Aorta (tissue), 5 donors: ENCODE measurements around the gene SLC26A11. TPM values are rescaled to one million over a fixed set of nuclear protein-coding genes. Genes with fewer than 3 reads are reported as not detected.
"Not testable (repeated sequence)": the region's sequence is repeated elsewhere in the genome, so short reads cannot be mapped to it uniquely, and the experiment has no call there.

ENCODE experiments used
- ATAC-seq: fragments of 200-7000 bp; cut with Tn5 transposase; one replicate; pipeline ENCODE4 v1.9.1; 2022; ENCODE audit warnings: moderate library complexity; ENCODE audit not compliant: low FRiP score
- DNase-seq, 2 donors: peaks; one replicate each; pipeline ENCODE4 v3.0.0-alpha.2; 2020
- H3K27ac ChIP-seq, 2 donors: one replicate each; pipeline ENCODE4 v1.5.1; 2013; ENCODE audit warnings: low read length in 2 of 2, mild to moderate bottlenecking in 2 of 2, moderate library complexity in 2 of 2, control low read depth in 1 of 2, inconsistent platforms in 1 of 2, low read depth in 1 of 2
- H3K27me3 ChIP-seq, 2 donors: one replicate each; pipeline ENCODE4 v1.6.1; 2013; ENCODE audit warnings: control low read depth in 1 of 2, low read length in 1 of 2, mild to moderate bottlenecking in 1 of 2, moderate library complexity in 1 of 2; ENCODE audit not compliant: insufficient read depth in 2 of 2, control insufficient read depth in 1 of 2
- H3K36me3 ChIP-seq, 2 donors: one replicate each; pipeline ENCODE4 v1.6.1; 2013; ENCODE audit warnings: control low read depth in 1 of 2, low read length in 1 of 2, mild to moderate bottlenecking in 1 of 2; ENCODE audit not compliant: insufficient read depth in 2 of 2, control insufficient read depth in 1 of 2
- H3K4me1 ChIP-seq, 2 donors: one replicate each; pipeline ENCODE4 v1.6.1; 2013; ENCODE audit warnings: low read length in 2 of 2, control low read depth in 1 of 2, mild to moderate bottlenecking in 1 of 2, moderate library complexity in 1 of 2; ENCODE audit not compliant: insufficient read depth in 2 of 2, control insufficient read depth in 1 of 2
- H3K4me3 ChIP-seq, 2 donors: one replicate each; pipeline ENCODE4 v1.5.1; 2013; ENCODE audit warnings: low read length in 2 of 2, control low read depth in 1 of 2, mild to moderate bottlenecking in 1 of 2
- H3K9me3 ChIP-seq: one replicate; pipeline ENCODE4 v1.6.1; 2013; ENCODE audit warnings: mild to moderate bottlenecking, low read length; ENCODE audit not compliant: control insufficient read depth
- WGBS, 2 donors: extraction: QIAGEN DNeasy Blood & Tissue Kit; methylation state at CpG; one replicate each; pipeline ENCODE4 v1.1.7; 2013; 5-methylcytosine and 5-hydroxymethylcytosine counted together
- intact Hi-C, 2 donors: fragments of 100-400 bp; cut with DNase I; formaldehyde crosslinking; loops; one replicate each; pipeline versions ENCODE4 v1.14.2 to v1.15.0; 2022
- polyA plus RNA-seq, 2 donors: library from polyadenylated mRNA; stranded (reverse); fragments of 200-250 nt; gene quantifications; one replicate each; pipeline ENCODE4 v1.2.3, GENCODE V29; 2013
- total RNA-seq, 2 donors: library from RNA; stranded (reverse); fragmentation: NEBNext Ultra II Directional; extraction: Animal tissue kit (Norgen Biotek cat#: 25700); gene quantifications; one replicate each; pipeline ENCODE4 v1.2.1, GENCODE V29; 2021
- donor health status: healthy with polysubstance abuse.
- donor health status: Bipolar disorder and iron deficiency.
- donor health status: DM: no; HTN: no; CAD: no.
- donor health status: DM: no; HTN: no; CAD: no.
- donor health status: DM: yes; HTN: yes; CAD: no.

The SLC26A11 gene
- total and polyA plus RNA-seq, 4 donors, result 7.3 to 34.0 (median 17.5) TPM

DNA sequence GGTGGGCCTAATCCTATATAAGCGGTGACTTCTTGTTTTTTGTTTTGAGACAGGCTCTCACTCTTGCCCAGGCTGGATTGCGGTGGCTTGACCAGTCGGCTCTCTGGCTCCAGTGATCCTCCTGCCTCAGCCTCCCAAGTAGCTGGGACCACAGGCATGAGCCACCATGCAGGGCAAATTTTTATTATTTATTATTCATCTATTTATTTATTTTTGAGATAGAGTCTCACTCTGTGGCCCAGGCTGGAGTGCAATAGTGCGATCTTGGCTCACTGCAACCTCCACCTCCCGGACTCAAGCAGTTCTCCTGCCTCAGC is 35.8 kb downstream of the SLC26A11 start:
- no peak overlapping the region for H3K27ac ChIP-seq
- no peaks in the 10 kb centered on the region for H3K4me1 ChIP-seq
- H3K36me3 ChIP-seq, result no peaks in the 10 kb centered on the region
- no peaks in the 10 kb centered on the region for H3K9me3 ChIP-seq
- DNase-seq (no peak), ATAC-seq (no peak)
- intact Hi-C loops, result loop anchor here in 1 of 2 donors (10.0 kb wide), 1 partner anchor 111 kb away; the partner anchor contains the start of gene EIF4A3
- 97 to 99% methylated on average over 5 of the region's 5 CpGs for WGBS, 2 donors
- no peaks in the 10 kb centered on the region for H3K27me3 ChIP-seq
- H3K4me3 ChIP-seq, result no peak overlapping the region

DNA sequence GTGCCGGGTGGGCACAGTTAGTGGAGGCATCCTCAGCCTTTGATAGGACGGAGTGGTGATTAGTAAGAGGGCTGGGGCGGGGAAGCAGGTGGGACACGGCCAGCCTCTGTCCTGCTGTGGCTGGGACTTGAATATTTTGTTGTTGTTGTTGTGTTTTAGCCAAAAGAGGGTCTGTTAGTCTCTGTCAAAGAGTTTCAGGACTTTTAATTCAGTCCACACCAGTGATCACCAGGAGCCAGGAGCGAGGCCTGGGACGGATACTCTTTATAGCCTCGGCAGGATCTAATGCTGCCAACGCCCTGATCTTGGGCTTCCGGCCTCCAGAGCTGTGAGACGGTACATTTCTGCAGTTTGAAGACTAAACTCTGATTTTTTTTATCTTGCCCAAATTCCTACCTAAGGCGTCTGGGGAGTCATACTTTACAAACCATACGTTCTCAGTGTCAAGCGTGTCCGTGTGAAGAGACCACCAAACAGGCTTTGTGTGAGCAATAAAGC is 37.5 kb downstream of the SLC26A11 start:
- Histone ChIP-seq H3K36me3 (no peaks in the 10 kb centered on the region), H3K4me1 (no peaks in the 10 kb centered on the region), H3K4me3 (no peak overlapping the region), H3K27ac (no peak overlapping the region), H3K27me3 (no peaks in the 10 kb centered on the region), H3K9me3 (no peaks in the 10 kb centered on the region)
- DNase-seq, result no peak
- ATAC-seq, result no peak
- WGBS, 2 donors, result 83 to 88% methylated on average over 14 of the region's 14 CpGs
- intact Hi-C loops, result loop anchor here in 1 of 2 donors (10.0 kb wide), 1 partner anchor 113 kb away; the partner anchor contains the start of gene EIF4A3

DNA sequence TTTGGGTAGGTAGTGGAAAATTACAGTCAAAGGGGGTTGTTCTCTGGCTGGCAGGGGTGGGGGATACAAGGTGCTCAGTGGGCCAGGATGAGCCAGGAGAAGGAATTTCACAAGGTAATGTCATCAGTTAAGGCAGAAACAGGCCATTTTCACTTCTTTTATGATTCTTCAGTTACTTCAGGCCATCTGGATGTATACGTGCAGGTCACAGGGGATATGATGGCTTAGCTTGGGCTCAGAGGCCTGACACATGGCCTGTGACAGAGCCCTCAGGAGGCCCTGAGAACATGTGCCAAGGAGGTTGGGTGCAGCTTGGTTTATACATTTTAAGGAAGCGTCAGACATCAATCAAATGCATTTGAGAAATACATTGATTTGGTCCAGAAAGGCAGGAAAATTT is 38.1 kb downstream of the SLC26A11 start:
- H3K9me3 ChIP-seq, H3K4me1 ChIP-seq, H3K36me3 ChIP-seq, DNase-seq, ATAC-seq, H3K27me3 ChIP-seq, H3K4me3 ChIP-seq, H3K27ac ChIP-seq: not testable (repeated sequence)
- 86 to 93% methylated on average over 2 of the region's 2 CpGs for WGBS, 2 donors
- intact Hi-C loops, result loop anchor here in 1 of 2 donors (10.0 kb wide), 1 partner anchor 113 kb away; the partner anchor contains the start of gene EIF4A3

GRCh38 chr17:80259457-80260068 is 39.3 kb downstream of the SLC26A11 start:
- H3K4me1 ChIP-seq, result no peaks in the 10 kb centered on the region
- no peaks in the 10 kb centered on the region for H3K36me3 ChIP-seq
- H3K27me3 ChIP-seq, result no peaks in the 10 kb centered on the region
- 37 to 42% methylated on average over 18 of the region's 18 CpGs for WGBS, 2 donors
- H3K27ac ChIP-seq, result peak overlapping the region in 1 of 2 donors; percentile 89
- DNase-seq, result no peak
- H3K4me3 ChIP-seq, result peak overlapping the region; percentile 51 to 74
- no peaks in the 10 kb centered on the region for H3K9me3 ChIP-seq
- no peak for ATAC-seq
- intact Hi-C loops, result loop anchor here in 1 of 2 donors (10.0 kb wide), 1 partner anchor 115 kb away; the partner anchor contains the start of gene EIF4A3

DNA sequence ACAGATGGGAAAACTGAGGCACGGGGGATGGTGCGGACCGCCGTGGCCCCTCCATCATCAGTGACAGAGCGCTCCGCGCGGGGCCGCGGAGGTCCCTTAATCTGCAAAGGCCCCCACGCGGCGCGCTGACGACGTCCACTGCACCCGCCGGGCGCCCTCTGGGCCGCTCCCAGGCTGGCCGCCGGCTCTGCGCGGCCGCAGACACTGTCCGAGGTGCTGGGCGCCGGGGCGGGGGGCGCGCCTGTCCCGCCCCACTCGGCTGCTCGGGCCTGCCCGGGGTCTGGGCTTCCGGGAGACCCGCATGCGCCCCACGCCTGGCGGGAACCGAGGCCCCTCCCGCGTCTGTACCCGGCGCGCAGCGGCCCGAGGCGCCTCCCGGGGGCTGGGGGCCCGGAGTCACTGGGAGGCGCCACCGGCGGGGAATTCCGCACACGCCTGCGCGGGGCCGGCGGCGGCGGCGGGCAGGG is 39.9 kb downstream of the SLC26A11 start:
- intact Hi-C loops, result no loop called here
- Histone ChIP-seq H3K36me3 (no peaks in the 10 kb centered on the region), H3K27me3 (no peaks in the 10 kb centered on the region), H3K4me3 (peak overlapping the region; percentile 51 to 74), H3K27ac (peak overlapping the region; percentile 70 to 89), H3K4me1 (no peaks in the 10 kb centered on the region), H3K9me3 (no peaks in the 10 kb centered on the region)
- DNase-seq, result peak; percentile 86 to 93
- peak; percentile 80 for ATAC-seq
- 0 to 1% methylated on average over 16 to 63 of the region's 63 CpGs for WGBS, 2 donors

GRCh38 chr17:80260791-80261158 is 40.5 kb downstream of the SLC26A11 start, which contains the start of gene RNF213:
TSS of gene RNF213 (plus strand) at chr17:80260852. CDS start at chr17:80263682, 2,830 bp downstream.
- Histone ChIP-seq H3K27ac (peak within 1 kb of the TSS; percentile 70 to 89), H3K4me3 (peak within 1 kb of the TSS; percentile 51 to 90), H3K36me3 (no peaks in the 10 kb centered on the region), H3K27me3 (no peaks in the 10 kb centered on the region), H3K4me1 (no peaks in the 10 kb centered on the region), H3K9me3 (no peaks in the 10 kb centered on the region)
- peak; percentile 59 for ATAC-seq
- 0% methylated on average over 19 to 52 of the region's 54 CpGs for WGBS, 2 donors
- intact Hi-C loops, result no loop called here
- peak; percentile 70 to 84 for DNase-seq

DNA sequence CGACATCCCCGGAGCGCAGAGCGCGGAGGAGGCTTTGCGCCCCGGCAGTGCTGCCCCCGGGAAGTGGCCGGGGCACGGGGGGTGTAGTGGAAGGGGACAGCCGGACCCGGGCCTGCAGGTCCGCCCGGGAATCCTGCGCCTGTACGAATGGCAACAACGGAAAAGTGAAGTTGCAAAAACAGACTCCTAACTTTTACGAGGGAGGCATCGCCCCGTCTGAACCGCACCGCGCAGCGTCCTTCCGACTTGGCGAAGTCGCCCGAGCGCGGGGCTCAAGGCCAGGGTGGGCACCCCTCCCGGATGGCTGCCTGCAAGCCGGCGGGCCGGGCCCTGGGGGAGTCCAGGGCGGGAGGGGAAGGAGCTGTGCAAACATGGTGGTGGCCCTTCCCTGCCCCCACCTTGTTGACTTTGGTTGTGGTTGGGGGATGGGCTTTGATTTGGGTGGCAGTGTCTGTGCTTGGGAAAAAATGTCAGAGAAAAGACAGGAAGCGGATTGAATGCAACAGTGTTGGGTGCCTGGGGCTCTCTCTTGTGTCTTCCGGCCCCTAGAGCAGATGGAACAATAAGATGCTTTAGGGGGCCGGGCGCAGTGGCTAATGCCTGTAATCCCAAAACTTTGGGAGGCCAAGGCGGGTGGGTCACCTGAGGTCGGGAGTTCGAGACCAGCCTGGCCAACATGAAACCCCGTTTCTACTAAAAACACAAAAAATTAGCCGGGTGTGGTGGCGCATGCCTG is 41.1 kb downstream of the SLC26A11 start:
- intact Hi-C loops, result no loop called here
- H3K27me3 ChIP-seq, result no peaks in the 10 kb centered on the region
- peak; percentile 74 to 86 for DNase-seq
- H3K4me3 ChIP-seq, result peak overlapping the region; percentile 50 to 90
- peak overlapping the region; percentile 37 to 69 for H3K27ac ChIP-seq
- no peaks in the 10 kb centered on the region for H3K4me1 ChIP-seq
- H3K36me3 ChIP-seq, result no peaks in the 10 kb centered on the region
- 2 to 3% methylated on average over 45 of the region's 45 CpGs for WGBS, 2 donors
- peak; percentile 52 for ATAC-seq
- no peaks in the 10 kb centered on the region for H3K9me3 ChIP-seq

DNA sequence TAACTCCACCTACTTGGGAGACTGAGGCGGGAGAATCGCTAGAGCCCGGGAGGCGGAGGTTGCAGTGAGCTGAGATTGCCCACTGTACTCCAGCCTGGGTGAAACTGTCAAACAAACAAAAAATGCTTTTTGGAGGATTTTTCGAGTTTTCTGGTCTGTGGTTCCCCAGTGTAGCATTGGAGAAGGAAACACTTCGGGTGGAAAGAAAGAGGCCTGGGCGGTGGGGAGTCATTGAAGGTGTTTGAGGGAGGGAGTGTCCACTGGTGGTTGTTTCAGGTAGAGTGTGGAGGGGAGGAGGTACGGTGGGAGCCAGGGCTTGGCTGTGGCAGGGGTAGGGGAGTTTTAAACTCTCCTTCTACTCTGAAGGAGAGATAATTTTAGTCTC is 41.7 kb downstream of the SLC26A11 start:
- Histone ChIP-seq H3K27ac (no peak overlapping the region), H3K36me3 (no peaks in the 10 kb centered on the region), H3K4me3 (no peak overlapping the region), H3K27me3 (no peaks in the 10 kb centered on the region), H3K9me3 (no peaks in the 10 kb centered on the region), H3K4me1 (no peaks in the 10 kb centered on the region)
- 34 to 47% methylated on average over 8 of the region's 8 CpGs for WGBS, 2 donors
- no peak for ATAC-seq
- intact Hi-C loops, result no loop called here
- no peak for DNase-seq
